ENCODE results near the gene GAK.

GRCh38 chr4:917466-917865 lies 14.7 kb downstream of the GAK start:
- no peak for TF ChIP-seq CTCF (IDR thresholded peaks at IDR 0.05; ENCODE audit: low read depth, low read length)
- no peak for TF ChIP-seq MYC (IDR thresholded peaks at IDR 0.05; ENCODE audit: low read depth, low read length)
- no peak for TF ChIP-seq POLR2A (IDR thresholded peaks at IDR 0.05; ENCODE audit: extremely low read depth, insufficient read length)
- no peak for TF ChIP-seq MAX (IDR thresholded peaks at IDR 0.05; ENCODE audit: low read depth, low read length)

Measured in NB4 (cell line).